ENCODE measurements around the gene ST6GALNAC6. TPM values are rescaled to one million over a fixed set of nuclear protein-coding genes. Genes with fewer than 3 reads are reported as not detected.
"Not testable (repeated sequence)": the region's sequence is repeated elsewhere in the genome, so short reads cannot be mapped to it uniquely, and the experiment has no call there.

Gene ST6GALNAC6
- polyA plus RNA-seq, 4 donors = 41.4 to 53.1 (median 47.2) TPM

DNA sequence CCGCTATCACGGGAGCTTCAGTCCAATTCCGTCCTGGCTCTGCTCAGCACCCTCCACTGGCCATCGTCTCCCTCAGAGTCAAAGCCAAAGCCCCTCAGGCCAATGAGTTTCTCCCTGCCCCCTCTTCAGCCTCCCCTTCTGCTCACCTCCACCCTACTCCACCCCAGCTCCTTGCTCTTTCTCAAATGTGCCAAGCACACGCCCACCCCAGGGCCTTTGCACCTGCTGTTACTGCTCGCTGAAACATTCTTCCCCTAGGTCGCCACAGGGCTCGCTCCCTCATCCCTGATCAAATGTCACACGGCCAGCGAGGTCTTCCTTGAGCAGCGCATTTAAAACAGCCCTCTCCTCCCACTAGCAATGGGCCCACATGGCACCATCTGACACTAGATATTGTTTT is 38.6 kb downstream of the ST6GALNAC6 start:
- no peak for DNase-seq (ENCODE audit: low read depth in 4 of 4, low spot score in 2 of 4)

DNA sequence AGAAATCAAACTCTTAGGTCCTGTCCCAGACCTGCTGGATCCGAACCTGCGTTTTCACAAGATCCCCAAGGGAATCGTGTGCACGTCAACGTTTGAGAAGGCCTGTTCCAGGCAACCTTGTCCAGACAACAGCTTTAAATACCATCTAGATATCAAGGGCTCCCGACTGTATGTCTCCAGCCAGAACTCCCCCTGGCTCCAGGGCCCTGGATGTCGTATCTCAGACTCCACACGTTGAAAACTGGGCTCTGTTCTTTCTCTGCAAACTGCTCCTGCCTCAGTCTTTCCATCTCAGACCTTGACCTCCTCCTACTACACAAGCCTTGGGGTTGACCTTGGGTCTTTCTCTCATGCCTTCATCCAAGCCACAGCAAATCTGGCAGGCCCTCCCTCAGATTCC is 39.1 kb downstream of the ST6GALNAC6 start:
- DNase-seq (ENCODE audit: low read depth in 4 of 4, low spot score in 2 of 4) = no peak

DNA sequence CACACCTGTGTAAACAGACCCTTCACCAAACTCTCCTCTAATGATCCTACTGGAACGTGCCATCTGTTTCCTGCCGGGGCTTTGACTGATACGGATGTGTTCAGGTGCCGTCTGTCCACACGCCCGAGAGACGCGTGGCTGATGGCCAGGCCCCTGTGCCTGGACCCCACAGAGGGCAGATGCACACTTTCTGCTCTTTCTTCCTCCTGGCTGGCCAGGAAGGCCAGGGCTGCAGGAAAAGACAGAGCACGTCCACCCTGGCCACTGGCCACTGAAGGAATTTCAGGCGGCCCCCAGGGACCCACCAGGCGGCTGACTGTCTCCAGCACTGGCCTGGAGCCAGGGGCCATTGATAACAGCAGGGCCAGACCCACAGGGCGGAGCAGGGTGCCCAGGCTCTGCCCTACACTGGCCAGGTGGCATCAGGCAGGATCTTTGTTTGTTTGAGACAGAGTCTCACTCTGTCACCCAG is 41.3 kb downstream of the ST6GALNAC6 start:
- no peak for DNase-seq (ENCODE audit: low read depth in 4 of 4, low spot score in 2 of 4)

DNA sequence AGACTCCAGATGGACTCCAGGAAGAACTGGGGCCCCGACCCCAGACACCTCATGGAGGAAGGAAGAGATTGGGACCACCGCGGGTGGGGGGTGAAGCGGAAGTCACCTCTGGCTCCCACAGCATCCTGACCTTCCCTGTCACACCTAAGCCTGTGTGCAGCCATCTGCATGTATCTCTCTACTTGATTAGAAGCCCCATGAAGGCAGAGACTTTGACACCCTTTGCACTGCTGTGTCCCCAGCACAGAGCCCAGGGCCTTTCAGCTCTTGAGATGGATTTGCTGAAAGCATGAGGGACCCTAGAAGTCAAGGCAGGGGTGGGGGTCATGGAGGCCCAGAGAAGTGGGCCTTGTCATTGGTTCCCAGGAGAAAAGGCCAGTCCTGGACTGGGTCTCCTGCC is 42.1 kb downstream of the ST6GALNAC6 start:
- no peak for DNase-seq (ENCODE audit: low read depth in 4 of 4, low spot score in 2 of 4)

DNA sequence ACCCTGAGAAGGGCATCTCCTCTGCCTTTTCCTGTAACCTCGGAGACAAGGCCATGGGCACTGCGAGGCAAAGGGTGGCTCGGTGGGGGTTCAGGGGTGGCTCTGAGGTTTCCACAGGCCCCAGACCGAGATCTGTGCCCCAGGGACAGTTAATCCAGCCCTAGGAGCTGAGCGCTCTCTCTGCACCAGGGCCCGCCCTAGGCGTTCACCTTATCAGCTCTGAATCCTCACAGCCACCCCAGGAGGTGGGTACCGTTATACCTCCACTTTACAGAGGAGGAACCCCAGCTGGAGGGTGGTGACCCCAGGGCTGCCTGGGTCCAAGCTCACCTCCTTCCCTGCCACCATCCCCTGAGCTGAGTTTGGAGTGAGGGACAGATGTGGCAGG is 42.7 kb downstream of the ST6GALNAC6 start:
- DNase-seq (ENCODE audit: low read depth in 4 of 4, low spot score in 2 of 4) = no peak

DNA sequence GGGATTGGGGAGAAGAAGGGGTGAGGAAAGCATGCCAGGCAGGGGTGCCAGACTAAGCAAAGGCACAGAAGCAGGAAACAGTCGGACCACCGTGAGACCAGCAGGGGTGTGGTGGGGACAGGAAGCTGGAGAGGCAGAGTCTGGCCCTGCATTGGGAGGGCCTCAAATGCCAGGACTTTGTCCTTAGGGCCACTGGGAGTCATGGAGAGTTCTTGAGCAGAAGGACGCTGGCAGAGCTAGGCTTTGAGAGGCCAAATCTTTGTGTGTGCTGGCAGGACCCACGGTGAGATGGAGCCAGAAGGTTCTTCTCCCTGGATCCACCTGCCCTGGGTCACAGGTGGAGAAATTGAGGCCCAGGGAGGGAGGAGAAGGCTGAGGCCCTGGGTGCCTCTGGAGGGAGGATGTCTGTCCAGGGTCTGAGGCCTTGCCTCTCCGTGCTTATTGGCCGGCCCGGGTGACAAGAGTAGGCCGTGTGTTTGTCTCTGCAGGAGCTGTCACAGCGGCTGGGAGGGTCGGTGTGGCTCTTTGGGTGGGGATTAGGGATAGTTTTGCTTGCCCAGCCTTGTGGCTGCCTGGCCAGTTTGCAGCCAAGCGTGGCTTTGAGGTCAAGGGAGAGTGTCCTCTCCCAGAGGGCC is 43.2 kb downstream of the ST6GALNAC6 start:
- DNase-seq (ENCODE audit: low read depth in 4 of 4, low spot score in 2 of 4) = no peak

DNA sequence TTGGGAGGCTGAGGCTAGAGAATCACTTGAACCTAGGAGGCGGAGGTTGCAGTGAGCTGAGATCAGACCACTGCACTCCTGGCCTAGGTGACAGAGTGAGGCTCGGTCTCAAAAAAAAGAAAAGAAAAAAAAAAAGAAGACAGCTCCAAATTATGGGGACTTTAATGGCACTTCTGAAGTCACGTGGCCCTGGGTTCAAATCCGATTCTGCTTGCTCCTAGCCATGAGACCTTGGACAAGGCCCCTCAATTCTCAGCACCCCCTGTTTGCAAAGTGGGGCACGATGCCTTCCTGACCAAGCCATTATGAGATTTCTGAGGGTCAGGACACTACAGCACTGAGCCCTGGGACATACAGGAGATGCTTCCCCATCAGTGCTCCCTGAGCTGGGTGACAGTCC is 43.9 kb downstream of the ST6GALNAC6 start:
- DNase-seq (ENCODE audit: low read depth in 4 of 4, low spot score in 2 of 4) = no peak

DNA sequence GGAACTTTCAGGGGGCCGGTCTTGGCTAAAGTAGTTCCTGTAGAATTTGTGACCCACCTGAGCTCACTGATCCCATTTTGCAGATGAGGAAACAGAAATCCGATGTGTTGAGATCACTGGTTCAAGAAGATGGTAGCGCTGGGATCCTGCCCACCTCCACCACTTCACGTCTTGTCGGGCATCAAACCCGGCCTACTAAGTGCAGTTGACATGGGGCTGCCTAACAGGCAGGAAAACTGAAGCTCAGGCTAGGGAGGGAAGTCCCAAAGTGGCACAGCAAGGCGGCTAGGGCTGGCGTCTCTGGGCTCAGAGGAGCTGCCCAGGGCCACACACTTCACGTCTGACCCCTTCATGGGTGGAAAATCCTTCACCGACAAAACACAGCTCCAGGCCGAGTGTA is 44.4 kb downstream of the ST6GALNAC6 start:
- DNase-seq (ENCODE audit: low read depth in 4 of 4, low spot score in 2 of 4) = no peak

DNA sequence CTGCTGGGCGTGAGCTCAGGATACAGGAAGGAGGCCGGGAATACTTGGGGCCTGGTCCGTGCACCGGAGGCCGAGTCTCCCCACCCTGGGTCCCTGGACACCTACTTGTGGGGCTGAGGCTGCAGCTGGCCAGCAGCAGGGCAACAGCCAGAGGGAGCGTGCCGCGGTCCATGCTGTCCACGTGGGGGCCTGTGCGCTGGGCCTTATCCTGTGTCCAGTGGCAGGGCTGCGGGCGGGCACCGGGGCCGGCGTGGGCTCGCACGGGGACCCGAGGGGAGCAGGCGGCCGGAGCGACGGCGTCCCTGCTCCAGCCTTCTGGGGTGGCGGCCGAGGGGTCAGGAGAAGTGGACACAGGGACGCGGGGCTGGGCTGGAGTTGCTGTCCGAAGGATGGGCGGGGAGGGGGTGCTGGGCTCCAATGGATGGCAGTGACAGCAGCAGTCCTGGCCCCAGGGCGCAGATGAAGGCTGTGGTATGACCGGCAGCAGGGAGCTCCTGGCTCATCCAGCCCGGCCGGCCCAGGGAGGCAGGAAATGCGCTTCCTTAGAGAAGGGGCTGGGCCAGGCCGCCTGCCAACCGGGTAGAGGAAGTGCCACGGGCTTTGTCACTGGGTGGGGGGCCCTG is 45.1 kb downstream of the ST6GALNAC6 start, which contains the start of gene ENG:
Gene ENG (minus strand): TSS at position 475 of the 623 bp plus-strand sequence. CDS start 303 bp downstream, at position 172.
- DNase-seq (ENCODE audit: low read depth in 4 of 4, low spot score in 2 of 4) = no peak

DNA sequence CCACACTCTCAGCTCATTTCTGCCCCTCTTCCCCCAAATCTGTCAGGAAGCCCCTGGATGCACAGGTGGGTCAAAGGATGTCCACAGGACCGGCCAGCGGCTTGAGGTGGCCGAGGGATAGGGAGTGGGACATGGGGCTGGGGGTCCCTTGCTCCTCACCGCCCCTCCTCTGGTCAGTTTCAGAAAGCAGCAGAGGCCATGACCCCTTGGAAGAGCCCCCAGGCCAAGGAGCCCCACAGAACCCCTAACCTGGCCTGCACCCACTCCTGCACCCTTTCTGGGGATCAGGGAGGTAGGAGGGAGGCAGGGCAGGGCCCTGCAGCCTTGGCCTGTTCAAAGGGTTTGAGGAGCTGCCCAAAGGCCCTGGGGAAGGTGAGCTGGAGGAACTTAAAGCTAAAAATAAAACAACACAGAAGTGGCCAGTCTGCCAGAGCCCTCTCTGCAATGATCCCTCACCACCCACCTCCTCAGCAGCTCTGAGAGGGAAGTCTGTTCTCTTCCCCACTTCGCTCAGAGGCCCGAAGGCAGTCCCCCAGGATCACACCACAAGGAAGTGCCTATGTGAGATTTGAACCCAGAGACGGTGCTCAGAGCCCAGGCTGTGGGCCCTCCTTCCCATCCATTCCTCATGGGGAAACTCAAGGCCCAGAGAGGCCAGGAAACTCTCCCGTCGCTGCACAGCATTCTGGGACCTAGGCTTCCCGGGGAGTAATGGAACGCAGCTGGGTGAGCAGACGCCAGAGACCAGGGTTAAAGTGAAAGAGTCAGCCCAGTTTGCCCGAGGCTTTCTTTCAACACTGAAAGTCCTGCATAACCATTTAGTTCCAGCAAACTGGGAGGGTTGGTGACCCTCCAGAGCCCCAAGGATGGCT is 45.9 kb downstream of the ST6GALNAC6 start:
- no peak for DNase-seq (ENCODE audit: low read depth in 4 of 4, low spot score in 2 of 4)

DNA sequence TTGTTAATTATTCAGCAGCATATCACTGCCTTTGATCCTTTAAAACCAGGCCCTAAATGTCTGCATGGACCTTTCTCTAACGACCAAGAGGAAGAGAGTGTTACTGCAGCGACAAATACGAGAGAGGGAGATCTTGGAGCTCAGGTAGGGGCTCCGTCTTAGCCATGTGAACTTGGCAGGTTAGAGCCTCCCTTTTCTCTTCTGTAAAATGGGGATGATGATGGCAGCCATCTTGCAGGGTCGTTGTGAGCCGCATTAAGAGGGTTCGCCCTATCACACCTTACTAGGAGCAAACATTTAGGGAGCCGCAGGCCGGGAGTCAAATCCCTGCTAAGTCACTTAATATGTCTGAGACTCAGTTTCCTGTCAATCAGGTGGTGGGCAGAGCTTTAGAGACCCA is 46.6 kb downstream of the ST6GALNAC6 start:
- DNase-seq (ENCODE audit: low read depth in 4 of 4, low spot score in 2 of 4) = no peak

DNA sequence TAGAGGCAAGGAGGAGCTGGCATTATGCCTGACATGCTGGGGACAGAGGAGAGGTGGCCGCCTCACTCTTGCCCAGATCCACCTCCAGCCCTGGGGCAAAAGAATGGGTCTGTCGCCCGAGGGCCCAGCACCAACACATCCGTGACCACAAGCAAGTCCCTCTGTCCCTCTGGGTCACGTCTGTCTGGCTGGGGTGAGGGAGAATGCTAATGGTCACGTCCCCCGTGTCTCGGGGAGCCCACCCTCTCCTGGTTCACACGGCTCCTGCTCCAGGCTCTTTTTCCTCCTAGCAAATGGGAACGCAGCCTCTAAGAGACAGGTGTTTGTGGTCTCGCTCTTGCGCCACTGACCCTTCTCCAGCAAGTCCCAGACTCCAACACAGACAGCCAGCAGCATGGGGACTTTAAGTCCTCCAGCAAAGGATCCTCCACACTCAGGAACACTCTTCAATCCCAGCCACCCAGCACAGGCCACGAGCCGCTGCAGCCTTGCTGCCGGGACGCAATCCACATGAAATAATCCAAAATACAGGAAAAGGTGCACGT is 49.0 kb downstream of the ST6GALNAC6 start:
- no peak for DNase-seq (ENCODE audit: low read depth in 4 of 4, low spot score in 2 of 4)

DNA sequence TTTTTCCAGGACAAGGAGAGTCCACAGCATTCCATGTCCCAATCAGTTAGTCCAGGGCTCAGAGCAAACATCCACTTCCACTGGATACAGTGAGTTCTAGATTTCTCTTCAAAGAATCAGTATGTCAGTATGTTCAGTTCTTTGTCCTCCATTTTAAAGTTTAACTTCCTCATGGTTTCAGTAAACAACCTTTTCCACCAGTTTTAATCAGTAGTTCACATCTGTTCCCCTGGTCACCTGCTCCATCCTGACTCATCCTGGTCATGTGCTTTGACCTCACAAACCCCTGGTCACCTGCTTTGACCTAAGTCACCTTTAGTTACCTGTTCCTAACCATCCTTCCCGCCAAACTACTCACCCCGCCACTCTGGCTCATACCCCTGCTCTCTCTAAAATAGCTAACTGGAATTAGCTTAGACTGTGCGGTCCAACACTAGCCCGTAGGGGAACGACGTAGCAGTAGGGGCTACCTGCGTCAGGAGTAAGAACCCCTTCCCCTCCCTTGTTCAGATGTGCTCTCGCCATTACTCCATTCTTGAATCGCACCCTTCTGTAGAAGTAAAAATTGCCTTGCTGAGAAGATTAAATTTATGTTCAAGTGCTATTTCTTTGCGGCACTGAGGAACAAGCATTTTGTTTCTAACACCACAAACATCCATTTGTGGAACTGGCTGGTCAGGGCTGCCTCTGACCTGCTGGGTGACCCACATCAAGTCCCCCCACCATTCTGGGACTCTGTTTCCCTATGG is 50.5 kb downstream of the ST6GALNAC6 start:
- no peak for DNase-seq (ENCODE audit: low read depth in 4 of 4, low spot score in 2 of 4)

DNA sequence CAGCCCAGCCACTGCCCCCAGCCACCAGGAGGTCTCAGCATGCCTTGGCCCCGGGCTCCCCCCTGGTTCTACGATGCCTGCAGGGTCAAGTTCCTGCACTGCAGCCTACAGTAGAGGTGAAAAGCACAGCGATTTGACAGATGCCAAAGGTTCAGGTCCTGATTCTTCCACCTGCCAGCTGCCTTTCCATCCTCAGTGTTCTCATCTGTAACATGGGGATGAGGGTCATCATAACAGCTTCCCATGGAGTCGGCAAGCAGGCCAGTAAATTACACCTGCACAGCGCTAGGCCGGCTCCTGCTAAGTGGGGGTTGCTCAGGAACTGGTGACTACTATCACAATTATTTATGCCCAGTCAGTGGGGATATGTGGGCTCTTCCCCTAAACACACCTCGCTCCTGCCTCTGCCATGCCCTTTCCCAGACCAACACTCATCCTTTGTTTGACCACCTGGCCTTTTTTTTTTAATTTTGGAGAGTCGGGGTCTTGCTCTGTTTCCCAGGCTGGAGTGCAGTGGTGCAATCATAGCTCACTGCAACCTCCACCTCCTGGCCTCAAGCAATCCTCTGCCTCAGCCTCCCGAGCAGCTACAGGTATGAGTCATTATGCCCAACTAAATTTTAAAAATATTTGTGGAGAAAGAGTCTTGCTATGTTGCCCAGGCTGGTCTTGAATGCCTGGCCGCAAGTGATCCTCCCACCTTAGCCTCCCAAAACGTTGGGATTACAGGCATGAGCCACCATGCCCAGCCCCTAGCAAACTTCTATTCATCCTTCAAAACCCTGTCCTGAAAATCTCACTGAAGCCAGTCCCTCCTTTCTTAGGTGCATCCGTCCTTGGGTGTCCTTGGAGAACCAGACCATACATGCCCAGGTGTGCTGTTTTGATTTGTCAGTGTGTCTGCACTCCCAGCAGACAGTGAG is 51.3 kb downstream of the ST6GALNAC6 start:
- no peak for DNase-seq (ENCODE audit: low read depth in 4 of 4, low spot score in 2 of 4)

DNA sequence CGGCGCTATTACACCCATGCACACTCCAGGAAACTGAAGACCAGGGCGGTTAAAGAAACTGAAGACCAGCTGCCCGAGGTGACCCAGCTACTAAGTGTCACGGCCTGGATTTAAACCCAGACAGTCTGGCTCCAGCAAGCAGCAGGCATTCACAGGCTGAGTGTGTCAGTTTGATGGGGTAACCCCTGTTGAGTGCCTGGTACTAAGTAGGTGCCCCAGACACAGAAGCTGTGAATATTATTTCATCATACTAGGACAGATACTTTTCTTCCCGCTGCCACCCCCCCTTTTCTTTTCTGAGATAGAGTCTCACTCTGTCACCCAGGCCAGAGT is 52.3 kb downstream of the ST6GALNAC6 start:
- DNase-seq (ENCODE audit: low read depth in 4 of 4, low spot score in 2 of 4) = no peak

DNA sequence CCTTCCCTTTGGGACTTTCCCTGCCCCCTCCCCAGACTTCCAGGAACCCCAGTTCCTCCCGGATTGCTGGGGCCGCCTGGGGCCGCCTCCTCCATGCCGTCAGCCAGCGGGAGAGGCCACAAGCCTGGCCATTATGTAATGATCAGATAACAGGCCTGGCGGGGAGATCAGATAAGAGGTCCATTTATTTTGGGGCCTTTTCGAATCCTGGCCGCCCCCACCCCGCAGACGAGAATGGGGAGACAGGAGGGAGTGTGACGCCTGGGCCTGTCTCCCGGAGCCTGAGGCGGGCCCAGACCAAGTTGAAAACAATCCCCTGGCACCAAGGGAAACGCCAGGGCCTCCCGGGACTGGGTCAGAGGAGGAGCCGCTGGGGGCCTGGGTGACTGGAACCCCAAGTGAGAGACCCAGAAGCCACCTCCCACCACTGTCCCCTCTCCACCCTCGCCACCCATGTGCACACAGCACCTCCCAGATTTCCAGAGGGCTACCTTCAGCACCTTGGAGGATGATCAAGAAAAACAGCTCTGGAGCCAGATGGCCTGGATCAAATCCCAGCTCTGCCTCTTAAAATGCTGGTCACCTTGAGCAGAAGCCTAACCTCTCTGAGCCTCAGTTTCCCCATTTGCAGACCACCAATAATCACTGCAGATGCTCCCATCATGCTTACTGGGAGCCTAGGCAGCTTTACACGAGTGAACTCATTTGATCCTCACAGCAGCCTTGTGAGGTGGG is 52.8 kb downstream of the ST6GALNAC6 start:
- DNase-seq (ENCODE audit: low read depth in 4 of 4, low spot score in 2 of 4) = no peak

DNA sequence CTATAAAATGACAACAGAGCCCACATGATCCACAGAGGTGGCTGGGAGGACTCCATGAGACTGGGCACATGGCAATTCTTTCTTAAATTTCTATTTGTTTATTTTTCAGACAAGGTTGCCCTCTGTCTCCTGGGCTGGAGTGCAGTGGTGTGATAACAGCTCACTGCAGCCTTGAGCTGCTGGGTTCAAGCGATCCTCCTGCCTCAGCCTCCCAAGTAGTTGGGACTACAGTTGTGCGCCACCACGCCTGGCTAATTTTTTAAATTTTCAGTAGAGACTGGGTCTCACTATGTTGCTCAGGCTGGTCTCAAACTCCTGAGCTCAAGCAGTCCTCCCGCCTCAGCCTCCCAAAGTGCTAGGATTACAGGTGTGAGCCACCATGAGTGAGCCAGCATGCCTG is 53.8 kb downstream of the ST6GALNAC6 start:
- not testable (repeated sequence) for DNase-seq (ENCODE audit: low read depth in 4 of 4, low spot score in 2 of 4)

DNA sequence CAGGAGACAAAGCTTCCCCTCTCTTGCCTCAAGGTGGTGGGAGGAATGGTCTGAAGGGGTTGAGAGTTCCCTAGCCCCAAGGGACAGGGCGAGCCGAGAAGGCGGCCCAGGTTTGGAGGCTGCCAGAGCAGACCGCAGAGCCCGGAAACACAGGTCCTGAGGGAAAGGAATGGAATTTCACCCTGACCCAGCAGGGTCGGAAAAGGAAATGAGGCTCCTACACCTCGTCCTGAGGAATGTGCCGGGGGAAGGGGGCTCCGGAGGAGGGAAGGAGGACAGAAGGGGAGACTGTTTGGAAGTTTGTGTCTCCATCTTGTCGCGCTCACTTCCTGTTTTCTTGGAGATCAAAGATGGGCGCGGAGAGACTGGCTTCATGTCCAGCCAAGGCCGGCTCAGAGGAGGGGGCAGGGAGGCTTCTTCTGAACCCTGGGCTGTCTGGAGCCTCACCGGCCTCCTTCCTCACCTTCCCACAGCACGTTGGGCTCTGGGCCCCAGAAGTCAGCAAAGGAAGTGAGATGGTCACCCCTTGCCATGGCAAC is 54.5 kb downstream of the ST6GALNAC6 start:
- DNase-seq (ENCODE audit: low read depth in 4 of 4, low spot score in 2 of 4) = no peak

Data from left renal cortex interstitium (tissue), 4 donors.